GM18858 (cell line): ENCODE results near the gene ATP1A2.

Source experiments
- ATAC-seq: cut with Tn5 transposase; IDR thresholded peaks from one replicate; pipeline ENCODE4 v1.9.1; 2021; ENCODE audit not compliant: unreplicated experiment

The ATP1A2 gene

GRCh38 chr1:160168609-160169369, 53.2 kb downstream of the ATP1A2 start:
- no peak for ATAC-seq

GRCh38 chr1:160169553-160170399, 54.2 kb downstream of the ATP1A2 start:
- no peak for ATAC-seq

- no peak for ATAC-seq
Observed at GRCh38 chr1:160171354-160171753, 55.8 kb downstream of the ATP1A2 start.

GRCh38 chr1:160171980-160172379, 56.4 kb downstream of the ATP1A2 start:
- no peak for ATAC-seq

GRCh38 chr1:160177231-160177630, 61.7 kb downstream of the ATP1A2 start:
- no peak for ATAC-seq

GRCh38 chr1:160177667-160178066, 62.1 kb downstream of the ATP1A2 start:
- no peak for ATAC-seq

GRCh38 chr1:160178731-160179130, 63.2 kb downstream of the ATP1A2 start:
- no peak for ATAC-seq

DNA sequence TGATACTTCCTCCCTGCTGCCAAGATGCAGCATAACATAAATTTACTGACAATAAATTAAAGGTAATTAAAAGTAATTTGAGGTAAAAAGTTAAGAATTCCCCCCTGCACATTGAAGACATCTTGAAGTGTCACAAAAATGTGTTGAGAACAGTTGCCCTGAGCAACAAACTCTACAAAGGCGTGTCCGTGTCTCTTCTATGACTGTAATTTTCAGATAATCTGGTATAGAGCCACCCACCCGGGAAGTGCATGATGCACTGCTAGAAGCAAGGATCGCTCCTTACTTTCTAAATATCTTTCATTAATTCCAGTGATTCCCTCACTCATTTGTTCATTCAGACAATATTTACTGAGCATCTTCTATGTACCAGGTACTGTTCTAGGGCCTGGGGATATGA, 63.8 kb downstream of the ATP1A2 start:
- no peak for ATAC-seq

DNA sequence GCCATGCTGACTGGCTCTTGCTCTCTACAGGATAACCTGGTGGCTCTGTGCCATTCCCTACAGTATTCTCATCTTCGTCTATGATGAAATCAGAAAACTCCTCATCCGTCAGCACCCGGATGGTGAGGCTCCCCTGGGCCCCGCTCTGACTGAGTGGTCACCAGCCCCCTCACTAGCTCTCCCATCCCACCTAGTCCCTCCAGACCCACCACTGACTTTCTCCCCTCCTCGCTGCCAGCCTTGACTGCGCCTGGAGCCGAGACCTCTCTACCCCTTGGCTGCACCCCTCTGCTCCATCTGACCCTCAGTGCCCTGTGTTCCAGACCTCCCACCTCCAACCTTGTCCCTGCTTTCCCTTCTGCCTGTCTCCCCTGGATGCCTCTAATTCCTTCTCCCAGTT, 70.7 kb downstream of the ATP1A2 start:
- no peak for ATAC-seq

GRCh38 chr1:160186729-160187128, 71.2 kb downstream of the ATP1A2 start:
- ATAC-seq, result no peak

DNA sequence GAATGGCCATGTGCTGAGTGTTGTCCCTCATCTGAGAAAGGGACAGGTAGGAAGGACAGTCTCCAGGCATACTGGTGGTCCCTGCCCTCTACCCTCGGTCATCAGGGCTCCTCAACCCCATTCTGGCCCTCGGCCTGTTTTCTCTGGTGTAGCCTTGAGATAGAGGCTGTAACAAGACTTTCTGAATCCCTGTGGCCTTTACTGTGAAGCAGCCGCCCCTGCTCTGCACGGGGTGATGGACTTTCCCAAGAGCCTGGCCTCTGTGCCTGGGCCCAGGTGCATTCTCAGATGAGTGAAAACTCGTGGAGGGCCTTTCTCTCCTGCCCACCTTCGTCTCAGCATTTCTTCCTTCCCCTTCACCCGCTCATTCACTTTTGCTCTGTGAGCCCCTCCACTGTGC, 71.8 kb downstream of the ATP1A2 start:
- ATAC-seq, result no peak

GRCh38 chr1:160188341-160188740, 72.8 kb downstream of the ATP1A2 start:
- no peak for ATAC-seq

DNA sequence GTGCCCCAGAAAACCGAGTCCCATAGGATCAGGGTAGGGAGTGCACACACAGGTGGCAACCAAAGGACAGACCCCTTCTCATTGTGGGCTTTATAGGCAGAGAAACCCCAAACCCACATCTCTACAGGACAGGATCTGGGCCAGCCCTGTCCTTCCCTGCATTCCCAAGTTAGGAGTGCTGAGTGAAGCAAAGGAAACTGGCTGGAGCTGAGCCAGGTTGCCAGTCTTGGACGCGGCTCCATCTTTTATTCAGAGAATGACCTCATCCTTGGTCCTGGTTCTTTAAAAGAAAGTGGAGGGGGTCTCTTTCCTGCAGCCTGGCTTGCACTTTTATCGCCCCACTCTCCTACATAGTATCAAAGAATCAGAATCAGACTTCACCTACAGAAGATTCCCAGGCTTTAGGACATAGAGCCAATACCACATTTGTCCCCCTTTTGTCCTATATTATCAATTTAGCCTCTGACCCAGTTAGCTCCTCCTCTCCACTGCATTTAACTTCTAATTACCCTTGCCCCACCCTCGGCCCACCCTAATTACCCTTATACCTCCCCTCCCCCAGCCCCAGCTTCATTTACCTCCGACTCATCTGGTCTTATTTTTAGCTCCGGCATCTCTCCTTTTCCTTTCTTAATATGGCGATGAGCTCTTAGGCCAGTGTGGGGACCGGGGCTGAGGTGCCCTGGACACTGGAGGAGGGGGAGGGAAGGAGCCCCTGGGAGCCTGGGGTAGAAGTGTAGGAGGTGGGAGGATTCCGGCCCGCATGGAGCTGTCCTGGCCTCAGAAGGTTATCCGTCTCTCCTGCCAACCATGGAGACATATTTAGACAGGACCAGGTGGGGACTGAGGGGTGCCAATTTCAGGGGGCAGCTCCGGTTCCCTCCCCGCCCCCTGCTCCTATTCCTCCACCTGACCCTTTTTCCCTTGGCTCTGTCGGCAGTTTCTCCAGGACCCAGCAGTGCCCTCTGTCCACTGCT, 74.4 kb downstream of the ATP1A2 start, which contains the start of gene CASQ1:
TSS of gene CASQ1 (plus strand) at position 927 of the 977 bp plus-strand sequence. CDS start 177 bp downstream, outside the sequence.
- ATAC-seq, result no peak

DNA sequence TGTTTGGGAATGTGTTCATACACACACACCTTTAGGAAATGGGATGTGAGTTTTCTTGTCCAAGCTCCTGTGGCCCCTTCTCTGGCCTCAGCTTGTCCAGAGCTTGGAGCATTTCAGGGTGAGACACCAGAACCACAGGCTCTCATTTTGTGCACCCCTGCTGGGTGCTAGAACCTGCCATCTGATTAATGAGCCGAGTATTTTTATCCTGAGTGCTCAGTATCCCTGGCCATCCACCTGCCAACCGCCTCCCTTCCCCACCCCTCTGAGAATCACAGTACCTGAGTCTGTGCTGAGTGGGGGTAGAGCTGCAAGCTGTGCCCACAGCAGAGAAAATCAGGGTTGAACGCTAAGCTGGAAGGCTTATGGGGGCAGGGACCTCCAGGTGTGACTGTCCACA, 76.2 kb downstream of the ATP1A2 start:
- ATAC-seq, result no peak

DNA sequence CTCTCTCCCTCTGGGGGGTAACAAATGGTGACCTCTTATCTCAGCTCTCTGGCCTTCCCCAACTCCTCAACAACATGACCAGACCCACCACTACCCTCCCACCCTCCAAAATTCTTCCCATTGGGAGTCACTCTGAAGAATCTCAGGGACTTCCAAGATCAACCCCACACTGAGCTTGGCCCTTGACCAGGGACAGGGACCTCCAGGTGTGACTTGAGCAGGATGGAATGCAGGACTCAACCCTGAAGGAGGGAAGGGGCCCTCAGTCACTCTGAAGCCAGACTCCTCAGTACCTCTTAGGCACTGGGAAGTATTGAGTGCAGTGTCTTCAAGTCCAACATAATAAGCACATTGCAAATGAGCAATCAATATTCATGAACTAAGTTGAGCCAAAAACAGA, 76.7 kb downstream of the ATP1A2 start:
- ATAC-seq, result no peak
